Activated effector memory CD4-positive, alpha-beta T cell treated with Interleukin-2 at 50 U/mL for 16 hours (primary cell): ENCODE measurements around the gene RCAN2.

ENCODE experiments used
- DNase-seq: peaks from one replicate; pipeline ENCODE4 v3.0.0-alpha.2; 2020

Gene RCAN2

DNA sequence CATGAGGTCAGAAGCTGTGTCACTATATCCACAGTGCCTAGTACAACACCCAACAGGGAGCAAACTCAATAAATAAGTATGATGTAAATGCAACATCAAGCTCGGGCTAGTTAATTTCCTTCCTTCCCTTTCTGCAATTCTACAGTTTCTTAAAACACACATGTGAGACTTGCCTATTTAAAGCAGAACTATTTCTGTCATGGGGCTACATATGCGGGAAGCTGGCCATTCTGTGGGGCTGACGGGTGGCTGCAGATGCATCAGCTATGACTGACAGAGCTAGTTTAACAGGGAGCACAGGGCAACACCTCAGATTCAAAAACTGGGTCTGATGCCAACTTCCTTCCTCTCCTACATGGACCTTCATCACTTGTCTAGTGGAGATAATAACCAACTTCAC lies 202.4 kb downstream of the RCAN2 start:
- DNase-seq = no peak

DNA sequence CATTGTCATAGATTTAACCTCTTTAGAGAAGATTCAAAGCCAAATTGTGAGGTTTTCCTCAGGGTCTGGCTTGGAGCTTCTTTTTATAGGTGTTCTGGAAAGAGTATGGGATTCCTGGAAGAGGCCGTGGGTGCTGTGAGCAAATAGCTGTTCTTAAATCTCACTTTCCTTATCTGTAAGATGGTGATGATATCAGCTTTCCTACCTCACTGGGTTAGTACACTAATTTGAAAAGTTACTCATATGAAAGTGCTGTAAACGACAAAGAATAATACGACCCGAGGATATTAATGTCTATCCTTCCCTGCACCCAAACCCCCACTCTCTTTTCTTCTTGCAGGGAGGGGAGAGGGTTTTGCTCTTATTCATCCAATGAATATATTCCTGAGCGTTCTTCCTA lies 203.6 kb downstream of the RCAN2 start:
- no peak for DNase-seq

DNA sequence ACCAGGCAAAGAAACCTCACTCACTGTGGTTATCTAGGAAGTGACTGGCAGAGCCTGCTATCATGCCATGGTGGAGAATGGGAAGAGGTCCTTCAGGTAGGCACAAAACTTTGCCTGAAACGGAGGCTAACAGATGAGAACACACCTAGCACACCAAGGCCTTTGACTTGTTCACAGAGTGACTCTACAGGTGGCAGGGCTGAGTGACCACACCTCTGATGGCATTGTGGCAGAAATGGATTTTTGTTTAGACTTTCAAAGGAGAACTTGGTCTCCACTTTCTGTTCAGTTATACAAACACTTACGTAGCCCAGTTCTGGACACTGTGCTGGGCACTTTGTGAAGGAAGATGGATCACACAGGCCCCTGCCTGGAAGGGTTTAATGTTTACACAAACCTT lies 204.2 kb downstream of the RCAN2 start:
- no peak for DNase-seq

DNA sequence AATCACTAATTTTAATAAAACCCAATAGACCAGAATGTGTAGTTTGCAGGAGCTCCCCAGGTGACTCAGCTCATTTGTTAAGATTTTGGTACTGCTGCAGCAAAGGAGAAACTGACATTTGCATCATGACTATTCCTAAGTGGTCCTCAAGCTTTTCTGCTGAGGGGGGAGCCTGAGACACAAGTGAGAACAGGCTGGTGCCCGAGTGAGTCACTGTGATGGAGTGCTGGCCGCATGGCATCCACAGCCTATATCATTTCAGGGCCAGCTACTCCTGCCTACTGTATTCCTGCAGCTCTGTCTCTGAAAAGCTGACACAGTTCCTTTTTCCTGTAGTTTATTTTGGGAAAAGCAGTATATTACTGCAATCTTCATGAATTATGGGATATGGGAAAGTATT lies 206.8 kb downstream of the RCAN2 start:
- no peak for DNase-seq

DNA sequence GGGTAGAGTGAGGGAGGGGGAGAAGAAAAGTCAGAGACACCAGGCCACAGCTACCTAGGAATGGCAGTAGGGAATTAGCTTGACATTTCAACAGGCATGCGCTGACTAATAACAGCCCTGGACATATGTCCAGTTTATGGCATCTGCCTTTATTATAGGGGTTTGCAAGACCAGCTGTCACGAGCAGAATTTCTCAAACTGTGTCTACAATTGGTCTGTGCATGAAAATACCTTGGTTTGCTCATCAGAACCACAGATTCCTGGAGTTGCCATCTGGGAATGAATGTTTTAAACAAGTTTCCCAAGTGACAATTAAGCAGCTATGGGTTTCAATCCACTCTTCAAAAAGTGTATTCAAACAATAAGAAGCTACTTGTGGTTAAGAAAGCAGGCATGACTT lies 210.1 kb downstream of the RCAN2 start:
- no peak for DNase-seq

DNA sequence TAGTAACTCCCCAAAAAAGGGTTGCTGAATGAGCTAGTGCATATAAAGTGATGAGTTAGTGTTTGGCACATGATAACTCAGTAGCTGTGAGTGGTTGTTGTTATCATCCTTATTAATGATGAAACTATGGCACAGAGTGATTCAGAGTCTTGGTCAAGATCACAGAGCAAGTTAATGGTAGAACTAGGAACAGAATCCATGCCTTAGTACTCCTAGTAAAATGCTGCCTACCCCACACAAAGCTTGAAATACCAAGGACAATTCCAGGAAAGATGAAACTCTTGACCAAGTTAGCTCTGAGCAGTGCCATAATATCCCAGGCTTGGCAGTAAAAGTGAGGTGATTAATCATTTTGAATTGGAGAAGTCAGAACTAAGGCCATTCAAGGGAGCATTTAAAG lies 211.4 kb downstream of the RCAN2 start:
- no peak for DNase-seq

DNA sequence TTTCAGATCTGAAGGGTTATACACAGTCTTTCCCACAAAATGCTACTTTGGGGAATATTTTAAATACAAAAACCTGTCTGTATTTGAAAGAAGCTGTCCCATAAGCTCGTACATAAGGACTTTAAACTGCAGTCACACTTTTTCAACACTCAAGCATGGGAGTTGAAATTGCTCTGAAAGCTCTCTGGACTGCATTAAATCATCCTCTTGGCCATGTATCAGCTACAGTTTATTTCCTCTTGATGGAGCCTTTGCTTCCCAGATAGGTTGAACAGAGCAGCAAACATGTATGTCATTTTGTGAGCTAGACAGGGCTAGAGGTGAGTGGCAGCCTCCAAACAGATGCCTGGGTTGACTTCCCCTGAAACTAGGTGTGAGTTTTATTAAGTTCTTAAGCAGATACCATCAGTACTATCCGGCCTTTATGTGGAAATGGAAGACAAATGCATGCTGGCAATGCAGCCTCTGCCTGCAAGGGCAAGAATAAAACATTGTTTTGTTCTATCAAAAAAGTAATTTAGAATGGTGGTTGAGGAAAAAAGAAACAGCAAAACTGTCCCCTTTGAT lies 214.6 kb downstream of the RCAN2 start:
- no peak for DNase-seq

DNA sequence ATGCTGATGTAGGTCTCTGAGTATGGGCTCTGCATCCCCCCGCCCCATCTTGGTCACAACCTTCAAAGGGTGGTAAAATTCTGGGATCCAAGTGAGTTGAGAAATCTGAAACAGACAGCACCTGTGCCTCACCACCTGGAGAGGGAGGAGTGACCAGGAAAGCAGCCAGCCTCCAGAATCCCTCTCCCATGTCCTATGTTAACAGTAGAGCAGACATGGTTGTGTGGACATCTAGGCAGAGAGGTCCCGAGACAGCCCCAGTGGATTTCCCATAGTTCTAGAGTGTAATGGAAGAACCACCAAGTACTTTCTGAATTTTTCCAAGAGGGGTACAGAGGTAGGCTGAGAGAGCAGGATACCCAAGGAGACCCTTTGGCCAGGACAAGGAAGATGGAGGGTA lies 216.7 kb downstream of the RCAN2 start:
- no peak for DNase-seq

DNA sequence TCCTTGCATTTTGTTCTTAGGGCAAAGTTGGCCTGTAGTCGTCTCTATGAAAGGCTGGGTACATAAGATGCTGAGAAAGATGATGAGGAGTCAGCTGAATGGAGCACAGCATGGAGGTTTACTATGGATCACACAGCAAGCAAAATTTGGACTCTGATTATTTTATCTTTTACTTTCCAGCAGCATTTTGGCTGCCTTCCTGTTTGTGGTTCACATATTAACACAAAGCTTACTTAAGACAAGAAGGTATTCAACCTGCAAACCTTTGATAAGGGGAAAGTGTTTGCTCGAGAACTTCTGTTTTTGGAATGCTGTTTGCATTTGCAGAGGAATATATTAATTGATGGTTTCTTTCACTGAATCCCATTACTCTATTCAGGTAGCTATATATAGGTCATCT lies 217.3 kb downstream of the RCAN2 start:
- DNase-seq = no peak

DNA sequence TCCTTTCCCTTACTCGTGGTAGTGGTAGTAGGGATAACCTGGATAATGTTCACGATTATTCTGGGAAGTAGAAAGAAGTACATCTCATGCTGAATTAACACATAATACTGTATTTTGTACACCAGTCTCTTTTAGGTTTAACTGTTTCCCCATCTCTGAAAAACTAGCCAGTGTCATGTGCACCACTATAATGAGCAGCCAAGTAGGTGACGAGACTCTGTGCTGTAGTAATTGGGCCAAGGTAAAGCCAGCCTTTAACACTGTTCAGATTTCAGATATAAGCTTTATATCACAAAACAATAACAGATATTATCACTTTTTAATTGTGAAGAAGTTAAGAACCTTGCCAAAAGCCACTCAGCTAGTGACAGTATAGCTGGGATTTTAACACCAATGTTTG lies 219.5 kb downstream of the RCAN2 start:
- no peak for DNase-seq

DNA sequence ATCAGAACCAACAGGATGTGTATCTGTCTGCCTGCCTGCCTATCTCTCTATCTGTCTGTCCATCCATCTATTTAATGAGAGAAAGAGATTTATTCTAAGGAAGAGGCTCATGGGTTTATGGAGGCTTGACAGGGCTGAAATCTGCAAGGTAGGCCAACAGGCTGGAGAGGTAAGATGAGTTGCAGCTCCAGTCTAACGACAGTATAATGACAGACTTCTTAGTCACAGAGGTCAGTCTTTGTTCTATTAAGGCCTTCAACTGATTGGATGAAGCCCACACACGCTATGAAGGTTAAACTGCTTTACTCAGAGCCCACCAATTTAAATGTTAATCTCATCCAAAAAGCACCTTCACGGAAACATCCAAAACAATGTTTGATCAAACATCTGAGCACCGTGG lies 220.1 kb downstream of the RCAN2 start:
- DNase-seq = no peak

DNA sequence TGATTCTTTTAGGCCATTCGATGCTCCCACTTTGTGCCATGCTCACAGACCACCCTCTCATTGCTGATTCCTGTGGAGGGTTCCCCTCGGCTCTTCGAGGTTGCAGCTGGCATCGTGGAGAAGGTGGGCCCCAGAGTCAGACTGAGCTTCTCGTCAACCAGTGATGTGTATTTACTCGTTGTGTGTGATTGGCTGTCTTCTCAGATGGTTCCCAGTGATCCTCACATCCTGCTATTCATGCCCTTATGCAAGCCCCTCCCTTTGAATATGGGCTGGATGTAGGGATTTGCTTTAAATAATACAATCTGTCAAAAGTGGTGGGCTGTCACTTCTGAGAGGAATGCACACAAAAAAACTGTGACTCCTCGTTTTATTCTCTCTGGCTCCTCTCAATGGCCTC lies 220.9 kb downstream of the RCAN2 start:
- no peak for DNase-seq

DNA sequence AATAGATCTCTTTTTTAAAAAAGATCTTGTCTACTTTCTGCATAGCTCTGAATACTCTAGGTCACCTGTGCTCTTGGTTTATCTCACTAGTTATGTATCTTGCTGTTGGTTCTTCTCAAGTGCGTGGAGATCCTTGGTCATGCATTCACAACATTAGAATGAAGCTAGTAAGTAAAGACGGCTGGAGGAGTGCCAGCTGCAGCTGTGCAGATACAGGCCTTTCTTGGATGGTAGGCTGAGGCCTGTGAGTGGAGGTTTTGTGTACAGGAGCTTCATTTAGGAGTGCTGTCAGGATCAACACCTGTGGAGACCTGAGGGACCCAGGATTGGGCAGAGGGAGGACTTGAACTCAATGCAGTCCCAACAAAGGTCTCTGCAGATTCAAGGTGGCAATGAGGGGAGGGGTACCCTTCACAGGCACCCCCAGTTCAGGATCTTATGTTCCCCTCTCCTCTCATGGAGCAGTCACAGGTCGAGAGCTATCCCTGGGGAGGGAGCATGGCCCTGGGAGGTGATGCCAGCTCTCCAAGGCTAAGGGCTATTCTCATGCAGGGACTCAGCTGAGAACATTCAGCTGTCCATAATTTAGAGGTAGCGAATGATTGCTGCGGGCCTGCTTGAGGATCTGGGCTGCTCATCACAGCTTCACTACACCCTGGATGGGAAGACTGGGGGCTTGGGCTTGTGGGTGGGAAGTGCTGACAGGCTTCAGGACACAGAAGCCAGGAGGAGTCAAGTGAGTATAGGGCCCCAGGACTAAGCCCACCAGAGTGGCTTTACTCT lies 221.6 kb downstream of the RCAN2 start:
- no peak for DNase-seq

DNA sequence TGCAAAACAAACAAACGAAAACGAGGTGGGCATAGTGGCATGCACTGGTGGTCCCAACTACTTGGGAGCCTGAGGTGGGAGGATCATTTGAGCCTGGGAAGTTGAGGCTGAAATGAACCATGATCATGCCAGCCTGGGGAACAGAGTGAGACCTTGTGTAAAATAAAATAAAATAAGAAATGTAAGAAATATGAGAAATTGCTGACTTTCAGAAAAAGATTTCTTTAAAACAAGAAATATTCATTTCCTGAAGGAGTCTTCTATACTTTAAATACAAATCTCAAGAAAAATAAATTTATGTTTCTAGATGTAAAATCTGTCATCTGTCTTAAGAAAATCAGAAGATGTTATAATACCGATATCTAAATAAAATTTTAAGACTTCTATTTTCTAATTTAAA lies 223.7 kb downstream of the RCAN2 start:
- DNase-seq = no peak

DNA sequence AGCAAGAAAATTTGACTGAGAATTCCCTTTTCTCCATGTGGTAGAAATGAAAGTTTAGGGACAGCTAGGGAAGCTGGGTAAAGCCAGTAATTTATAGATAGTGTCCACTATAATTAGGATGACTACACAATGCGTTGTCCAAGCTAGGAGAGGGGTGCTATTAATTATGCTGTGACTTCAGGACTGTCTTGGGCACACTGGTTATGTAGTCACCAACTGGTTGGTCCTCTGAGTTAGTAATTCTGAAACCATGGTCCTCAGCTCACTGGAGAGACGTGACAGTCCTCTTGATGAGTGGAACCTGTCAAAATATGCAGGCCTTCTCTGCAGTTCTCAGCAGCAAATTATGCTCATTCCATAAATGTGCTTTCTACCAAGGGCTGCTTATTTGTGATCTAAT lies 225.9 kb downstream of the RCAN2 start:
- no peak for DNase-seq

DNA sequence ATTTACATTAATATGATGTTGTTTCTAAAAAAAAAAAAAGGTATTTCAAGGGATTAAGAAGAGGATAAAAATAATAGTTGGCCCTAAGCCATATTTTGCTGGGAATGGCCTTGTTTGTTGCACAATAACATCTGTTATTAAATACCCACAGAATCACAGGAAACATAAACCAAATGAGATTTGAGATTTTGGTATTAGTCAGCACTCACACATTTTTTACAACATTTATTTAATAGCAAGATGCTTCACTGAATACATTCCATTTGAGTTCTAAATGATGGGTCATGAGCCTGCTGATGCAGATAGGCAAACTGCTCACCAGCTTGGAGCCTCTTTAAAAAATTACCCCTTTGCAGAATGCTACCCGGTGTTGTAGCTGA lies 227.6 kb downstream of the RCAN2 start:
- no peak for DNase-seq

DNA sequence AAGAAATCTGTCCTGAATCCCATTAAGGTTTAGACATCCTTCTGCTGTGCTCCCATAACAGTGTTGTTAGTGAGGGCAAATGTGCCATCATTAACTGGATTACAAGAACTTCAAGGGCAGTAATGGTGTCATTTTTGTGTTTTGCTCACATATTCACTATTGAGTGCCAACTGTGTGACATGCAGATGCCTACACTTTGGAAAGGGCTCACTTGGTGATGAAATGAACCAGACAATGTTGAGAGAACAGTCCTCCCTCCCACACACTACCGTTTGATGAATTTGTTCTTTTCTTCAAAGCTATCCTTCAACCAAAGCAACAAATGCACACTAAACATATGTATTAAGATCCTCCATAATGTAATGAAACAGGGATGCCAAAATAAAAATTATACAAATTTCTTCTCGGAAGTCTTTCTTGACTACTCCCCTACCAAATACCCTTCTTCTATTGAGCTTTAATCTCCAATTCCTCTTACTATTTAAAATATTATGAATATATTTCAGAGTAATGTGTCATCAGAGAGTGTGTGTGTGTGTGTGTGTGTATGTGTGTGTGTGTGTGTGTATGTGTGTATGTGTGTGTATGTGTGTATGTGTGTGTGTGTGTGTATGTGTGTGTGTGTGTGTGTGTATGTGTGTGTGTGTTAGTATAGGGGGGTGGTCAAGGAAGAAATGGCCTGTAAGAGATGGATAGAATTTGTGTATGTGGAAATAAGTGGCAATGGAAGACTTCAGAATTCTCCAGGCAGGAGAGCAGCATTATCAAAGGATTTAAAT lies 228.1 kb downstream of the RCAN2 start:
- no peak for DNase-seq

DNA sequence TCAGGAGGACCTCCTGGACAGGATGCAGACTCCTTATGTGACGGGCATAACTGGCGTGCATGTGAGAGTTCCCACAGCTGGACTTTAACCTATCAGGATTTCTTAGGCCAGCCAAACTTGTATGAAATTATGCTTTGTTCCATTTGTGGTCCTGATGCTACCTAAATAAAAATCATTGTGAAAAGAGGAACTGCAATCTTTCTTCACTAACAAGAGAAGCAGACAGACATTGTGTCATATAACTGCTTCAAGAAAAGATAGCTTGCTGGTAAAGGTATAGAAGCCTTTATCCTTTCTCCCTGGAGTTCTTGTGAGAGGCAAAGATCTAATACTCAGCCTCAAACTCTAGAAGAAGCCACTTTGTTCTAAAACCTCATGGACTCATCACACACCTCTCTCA lies 233.0 kb downstream of the RCAN2 start:
- no peak for DNase-seq

DNA sequence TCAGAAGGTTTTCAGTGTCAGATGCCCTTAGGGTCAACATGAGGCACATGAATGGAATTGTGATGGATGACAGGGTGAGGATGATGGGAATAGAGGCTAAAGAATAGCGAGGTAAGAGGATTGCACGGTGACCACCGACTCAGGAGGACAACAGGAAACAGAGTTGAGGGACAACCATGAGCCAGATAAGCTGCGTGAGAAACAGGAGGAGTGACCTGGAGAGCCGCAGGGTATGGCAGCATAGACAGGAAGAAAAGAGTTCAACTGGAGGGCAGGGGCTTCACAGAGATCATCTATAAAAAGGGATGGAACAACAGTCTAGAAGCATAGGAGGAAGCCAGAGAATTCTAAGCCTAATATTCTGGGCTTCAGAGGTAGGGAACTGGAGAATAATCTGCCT lies 235.7 kb downstream of the RCAN2 start:
- DNase-seq = no peak

DNA sequence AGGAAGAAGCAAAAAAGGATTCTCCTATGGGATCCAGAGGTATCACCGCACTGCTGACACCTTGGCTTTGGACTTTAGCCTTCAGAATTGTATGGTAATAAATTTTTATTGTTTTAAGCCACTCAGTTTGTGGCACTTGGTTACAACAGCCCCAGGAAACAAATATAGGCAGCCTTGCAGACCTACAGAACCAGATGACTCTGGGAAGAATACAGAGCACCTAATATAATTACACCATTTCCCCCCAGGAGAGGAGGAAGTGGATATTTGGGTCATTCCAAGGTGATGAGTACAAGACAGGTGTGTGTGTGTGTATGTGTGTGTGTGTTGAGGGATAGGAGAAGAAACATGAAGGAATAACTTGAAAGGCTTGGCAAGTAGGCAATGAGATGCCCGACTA lies 236.3 kb downstream of the RCAN2 start:
- no peak for DNase-seq

DNA sequence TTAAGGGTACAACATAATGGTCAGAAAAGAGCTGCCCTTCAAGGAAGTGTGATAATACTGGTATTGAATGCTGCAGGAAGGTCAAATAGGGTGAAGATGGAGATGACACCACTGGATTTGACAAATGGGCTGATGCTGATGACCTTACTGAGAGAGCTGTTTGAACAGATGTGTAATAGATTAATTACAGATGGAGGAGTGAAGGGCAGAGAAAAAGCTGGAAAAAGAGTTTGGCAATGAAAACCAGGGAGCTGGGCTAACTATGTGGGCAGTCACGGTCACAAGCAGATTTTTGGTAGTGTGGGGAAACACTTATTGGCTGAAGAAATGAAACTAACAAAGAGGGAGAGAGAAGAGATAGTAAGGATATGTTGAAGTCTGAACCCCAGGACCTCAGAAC lies 236.9 kb downstream of the RCAN2 start:
- DNase-seq = no peak

DNA sequence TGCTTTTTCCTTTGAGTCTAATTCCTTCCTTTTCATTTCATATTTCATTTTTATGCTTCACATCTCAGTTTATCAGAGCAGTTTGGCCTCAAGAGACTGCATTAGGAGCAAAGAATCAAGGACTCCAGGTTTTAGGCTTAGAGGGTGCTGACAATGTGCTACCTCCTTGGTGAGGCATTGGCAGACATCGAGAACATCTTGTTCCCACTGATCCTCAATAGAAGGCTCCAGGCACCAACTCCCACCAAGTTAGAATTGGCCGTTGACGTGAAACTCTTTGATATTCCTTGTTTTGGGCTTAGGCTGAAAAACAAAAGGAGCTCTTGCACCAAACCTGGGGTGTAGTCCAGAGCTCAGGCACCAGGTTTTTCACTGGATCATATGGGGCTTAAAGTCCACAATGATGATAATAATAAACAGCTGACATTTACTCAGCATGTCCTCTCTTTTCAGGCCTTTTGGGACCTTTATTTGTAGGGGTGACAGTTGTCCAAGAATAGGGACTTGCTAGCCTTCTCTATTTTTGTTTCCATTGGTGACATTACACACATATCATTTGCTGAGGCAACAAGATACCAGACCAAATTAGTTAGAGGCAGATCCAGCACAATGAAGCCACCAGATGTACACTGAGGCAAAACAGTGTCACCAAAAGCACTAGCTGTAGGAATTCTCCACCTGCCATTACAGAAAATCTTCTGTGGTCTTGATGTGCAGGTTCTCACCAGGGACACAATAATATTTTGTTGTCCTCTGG lies 239.5 kb downstream of the RCAN2 start:
- no peak for DNase-seq

DNA sequence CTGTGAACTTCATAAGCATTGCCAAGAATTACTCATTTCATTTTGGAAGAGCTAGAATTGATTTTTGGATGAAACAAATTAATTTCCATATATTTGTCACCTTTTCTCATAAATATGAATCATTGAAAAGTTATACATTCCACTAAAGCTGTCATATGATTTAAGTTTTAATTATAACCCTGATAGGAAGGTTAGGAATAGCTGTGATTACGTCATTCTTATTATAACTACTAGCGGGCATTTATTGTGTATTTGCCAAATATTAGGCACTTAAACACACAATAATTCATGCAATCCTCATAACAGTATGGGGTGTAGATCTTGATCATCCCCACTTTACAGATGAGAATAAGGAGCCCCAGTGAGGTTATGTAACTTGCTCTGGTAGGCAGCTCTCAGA lies 243.1 kb downstream of the RCAN2 start:
- DNase-seq = no peak

DNA sequence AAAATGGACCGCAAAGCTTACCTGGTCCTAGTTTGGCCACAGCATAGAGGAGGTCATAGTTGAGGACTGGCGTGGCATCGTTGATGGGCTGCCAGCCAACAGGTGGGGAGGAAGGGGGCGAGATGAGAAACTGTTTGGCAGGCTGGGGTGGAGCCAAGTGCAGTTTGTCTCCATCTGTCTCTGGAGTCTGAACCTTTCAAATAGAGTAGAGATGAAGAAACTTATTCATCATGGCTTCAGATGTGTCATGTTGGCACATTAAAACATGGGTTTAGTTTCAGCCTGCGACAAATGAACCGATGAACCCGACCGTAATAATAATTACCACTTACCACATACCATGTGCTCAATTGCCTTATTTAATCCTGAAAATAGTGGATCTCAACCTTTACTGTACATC lies 244.5 kb downstream of the RCAN2 start:
- DNase-seq = no peak
